Measurements from ENCODE around the gene SLC7A1. TPM values are rescaled to one million over a fixed set of nuclear protein-coding genes. Genes with fewer than 3 reads are reported as not detected.

Gene SLC7A1
- total RNA-seq, 3 donors from 2014 or later (not counting 1 experiment from before 2014, with no cell fraction given) = 8.7 to 12.6 (median 10.2) TPM

DNA sequence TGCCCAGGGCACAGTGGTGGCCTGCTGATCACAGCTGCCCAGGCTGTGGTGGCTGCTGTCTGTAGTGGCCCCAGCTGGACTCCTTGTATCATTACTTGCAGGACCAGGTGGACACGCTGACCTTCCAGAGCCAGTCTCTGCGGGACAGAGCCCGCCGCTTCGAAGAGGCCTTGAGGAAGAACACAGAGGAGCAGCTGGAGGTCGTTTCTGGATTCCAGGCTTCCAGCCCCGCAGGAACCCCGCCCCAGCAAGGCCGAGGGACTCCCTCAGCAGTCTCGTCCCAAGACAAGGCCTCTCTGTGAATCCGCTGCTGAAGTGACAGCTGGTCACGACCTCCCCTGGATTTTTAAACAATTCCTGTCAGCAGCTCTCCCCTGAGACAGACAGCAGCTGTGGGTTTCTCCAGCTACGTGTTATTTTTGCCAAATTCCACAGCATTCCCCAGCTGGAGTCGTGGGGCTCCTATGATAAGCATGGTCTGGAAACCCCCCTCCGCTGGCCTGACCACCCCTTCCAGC, 98.3 kb downstream of the SLC7A1 start:
- intact Hi-C loops (cut with micrococcal nuclease) = no loop called here
- ATAC-seq (no peak), DNase-seq (no peak)
- Histone ChIP-seq H3K4me1 (ENCODE audit: control insufficient read depth, insufficient read depth, low read length) (peaks cover 15% of the 10 kb centered on the region), H3K9me3 (ENCODE audit: control insufficient read depth, insufficient read depth, low read length) (no peaks in the 10 kb centered on the region), H3K27me3 (ENCODE audit: control insufficient read depth, insufficient read depth, low read length) (no peaks in the 10 kb centered on the region), H3K27ac (ENCODE audit: low read length) (no peak overlapping the region), H3K4me3 (ENCODE audit: low read length) (no peak overlapping the region), H3K36me3 (ENCODE audit: control insufficient read depth, insufficient read depth, low read length) (no peaks in the 10 kb centered on the region)
- Mint-ChIP-seq H3K36me3 (no peaks in the 10 kb centered on the region), H3K4me3 (no peak overlapping the region), H3K27me3 (ENCODE audit: low read depth in 2 of 2) (peaks cover 14 to 17% of the 10 kb centered on the region in 2 donors), H3K27ac (no peak overlapping the region), H3K4me1 (peaks cover 0 to 8% of the 10 kb centered on the region in 2 donors), H3K9me3 (no peaks in the 10 kb centered on the region)
- TF ChIP-seq, protein P1, sequence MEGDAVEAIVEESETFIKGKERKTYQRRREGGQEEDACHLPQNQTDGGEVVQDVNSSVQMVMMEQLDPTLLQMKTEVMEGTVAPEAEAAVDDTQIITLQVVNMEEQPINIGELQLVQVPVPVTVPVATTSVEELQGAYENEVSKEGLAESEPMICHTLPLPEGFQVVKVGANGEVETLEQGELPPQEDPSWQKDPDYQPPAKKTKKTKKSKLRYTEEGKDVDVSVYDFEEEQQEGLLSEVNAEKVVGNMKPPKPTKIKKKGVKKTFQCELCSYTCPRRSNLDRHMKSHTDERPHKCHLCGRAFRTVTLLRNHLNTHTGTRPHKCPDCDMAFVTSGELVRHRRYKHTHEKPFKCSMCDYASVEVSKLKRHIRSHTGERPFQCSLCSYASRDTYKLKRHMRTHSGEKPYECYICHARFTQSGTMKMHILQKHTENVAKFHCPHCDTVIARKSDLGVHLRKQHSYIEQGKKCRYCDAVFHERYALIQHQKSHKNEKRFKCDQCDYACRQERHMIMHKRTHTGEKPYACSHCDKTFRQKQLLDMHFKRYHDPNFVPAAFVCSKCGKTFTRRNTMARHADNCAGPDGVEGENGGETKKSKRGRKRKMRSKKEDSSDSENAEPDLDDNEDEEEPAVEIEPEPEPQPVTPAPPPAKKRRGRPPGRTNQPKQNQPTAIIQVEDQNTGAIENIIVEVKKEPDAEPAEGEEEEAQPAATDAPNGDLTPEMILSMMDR (IDR thresholded peaks at IDR 0.05) = no peak
- 90% methylated on average over 15 of the region's 15 CpGs for WGBS (ENCODE audit: insufficient coverage)

DNA sequence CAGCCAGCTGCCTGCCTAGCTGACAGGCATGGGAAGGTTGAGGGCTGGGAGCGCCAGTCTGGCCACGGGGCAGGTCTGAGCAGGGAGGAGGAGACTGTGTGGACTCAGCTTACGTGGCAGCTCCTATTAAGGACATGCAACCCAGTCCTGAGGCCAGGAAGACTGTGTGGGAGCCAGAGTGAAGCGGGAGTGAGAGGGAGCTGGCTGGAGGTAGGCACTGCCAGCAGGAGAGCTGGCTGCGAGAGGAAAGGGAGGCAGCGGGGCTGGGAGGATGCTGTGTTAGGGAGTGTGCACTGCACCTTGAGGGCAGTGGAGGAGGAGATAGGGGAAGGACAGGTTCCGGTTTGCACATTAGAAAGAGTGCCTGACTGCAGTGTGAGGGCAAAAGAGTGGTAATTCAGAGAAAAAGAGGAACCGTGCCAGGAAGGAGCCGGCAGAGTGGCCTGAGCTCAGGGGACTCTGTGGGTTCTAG, 99.2 kb downstream of the SLC7A1 start:
- peaks cover 0 to 8% of the 10 kb centered on the region in 2 donors for H3K4me1 Mint-ChIP-seq
- H3K27me3 Mint-ChIP-seq (ENCODE audit: low read depth in 2 of 2) = peaks cover 10 to 17% of the 10 kb centered on the region in 2 donors
- Histone ChIP-seq H3K4me3 (ENCODE audit: low read length) (no peak overlapping the region), H3K9me3 (ENCODE audit: control insufficient read depth, insufficient read depth, low read length) (no peaks in the 10 kb centered on the region), H3K36me3 (ENCODE audit: control insufficient read depth, insufficient read depth, low read length) (no peaks in the 10 kb centered on the region), H3K4me1 (ENCODE audit: control insufficient read depth, insufficient read depth, low read length) (peaks cover 15% of the 10 kb centered on the region), H3K27ac (ENCODE audit: low read length) (no peak overlapping the region), H3K27me3 (ENCODE audit: control insufficient read depth, insufficient read depth, low read length) (no peaks in the 10 kb centered on the region)
- no peaks in the 10 kb centered on the region for H3K36me3 Mint-ChIP-seq
- TF ChIP-seq, protein P1 (IDR thresholded peaks at IDR 0.05) = no peak
- H3K9me3 Mint-ChIP-seq = no peaks in the 10 kb centered on the region
- H3K27ac Mint-ChIP-seq = no peak overlapping the region
- no peak for DNase-seq
- intact Hi-C loops (cut with micrococcal nuclease) = no loop called here
- H3K4me3 Mint-ChIP-seq = no peak overlapping the region
- 8% methylated on average over 9 of the region's 9 CpGs for WGBS (ENCODE audit: insufficient coverage)
- peak in 2 of 3 donors; percentile 20 to 25 for ATAC-seq

DNA sequence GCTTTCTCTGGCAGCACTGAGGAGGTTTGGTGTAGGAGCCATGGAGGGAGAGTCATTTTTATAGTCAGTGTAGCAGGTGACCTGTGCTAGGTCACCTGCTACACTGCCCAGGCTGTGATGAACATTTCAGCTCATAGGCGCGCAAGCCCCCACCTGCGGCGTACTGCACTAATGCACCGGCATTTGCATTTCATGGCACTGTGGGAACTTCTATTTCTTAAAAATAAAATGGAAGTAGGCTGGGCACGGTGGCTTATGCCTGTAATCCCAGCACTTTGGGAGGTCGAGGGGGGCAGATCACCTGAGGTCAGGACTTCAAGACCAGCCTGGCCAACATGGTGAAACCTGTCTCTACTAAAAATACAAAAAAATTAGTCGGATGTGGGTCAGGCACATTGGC, 101.0 kb downstream of the SLC7A1 start:
- Histone ChIP-seq H3K27me3 (ENCODE audit: control insufficient read depth, insufficient read depth, low read length) (no peaks in the 10 kb centered on the region), H3K27ac (ENCODE audit: low read length) (no peak overlapping the region), H3K4me3 (ENCODE audit: low read length) (no peak overlapping the region), H3K4me1 (ENCODE audit: control insufficient read depth, insufficient read depth, low read length) (peaks cover 15% of the 10 kb centered on the region), H3K9me3 (ENCODE audit: control insufficient read depth, insufficient read depth, low read length) (no peaks in the 10 kb centered on the region), H3K36me3 (ENCODE audit: control insufficient read depth, insufficient read depth, low read length) (no peaks in the 10 kb centered on the region)
- ATAC-seq (no peak), DNase-seq (no peak)
- H3K27me3 Mint-ChIP-seq (ENCODE audit: low read depth in 2 of 2) = peaks cover 10 to 13% of the 10 kb centered on the region in 2 donors
- intact Hi-C loops (cut with micrococcal nuclease) = no loop called here
- TF ChIP-seq, protein P1 (IDR thresholded peaks at IDR 0.05) = no peak
- H3K36me3 Mint-ChIP-seq = no peaks in the 10 kb centered on the region
- no peak overlapping the region for H3K4me3 Mint-ChIP-seq
- H3K27ac Mint-ChIP-seq = no peak overlapping the region
- no peaks in the 10 kb centered on the region for H3K9me3 Mint-ChIP-seq
- H3K4me1 Mint-ChIP-seq = peaks cover 0 to 8% of the 10 kb centered on the region in 2 donors
- WGBS (ENCODE audit: insufficient coverage) = 81% methylated on average over 8 of the region's 8 CpGs

DNA sequence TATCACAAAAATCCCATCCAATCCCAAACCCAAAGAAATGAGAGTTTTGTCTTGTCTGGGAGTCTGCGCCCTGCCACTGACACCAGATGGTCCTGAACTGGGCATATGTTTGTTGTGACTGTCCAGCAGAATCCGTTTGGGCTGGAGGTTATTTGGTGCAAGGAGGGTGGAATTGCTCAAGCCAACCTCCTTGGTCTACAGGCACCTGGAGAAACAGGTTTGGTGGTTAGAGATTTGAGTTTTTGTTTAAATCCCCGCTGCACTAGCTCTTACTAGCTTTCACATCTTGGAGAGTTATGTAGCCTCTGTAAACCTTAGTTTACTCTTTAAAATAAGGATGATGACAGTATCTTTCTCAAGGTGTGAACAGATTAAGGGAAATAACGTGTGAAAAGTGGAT, 101.7 kb downstream of the SLC7A1 start:
- Histone ChIP-seq H3K9me3 (ENCODE audit: control insufficient read depth, insufficient read depth, low read length) (no peaks in the 10 kb centered on the region), H3K27ac (ENCODE audit: low read length) (no peak overlapping the region), H3K27me3 (ENCODE audit: control insufficient read depth, insufficient read depth, low read length) (no peaks in the 10 kb centered on the region), H3K4me1 (ENCODE audit: control insufficient read depth, insufficient read depth, low read length) (peaks cover 15% of the 10 kb centered on the region), H3K4me3 (ENCODE audit: low read length) (no peak overlapping the region), H3K36me3 (ENCODE audit: control insufficient read depth, insufficient read depth, low read length) (no peaks in the 10 kb centered on the region)
- no peaks in the 10 kb centered on the region for H3K9me3 Mint-ChIP-seq
- intact Hi-C loops (cut with micrococcal nuclease) = no loop called here
- H3K27ac Mint-ChIP-seq = no peak overlapping the region
- no peak overlapping the region for H3K4me3 Mint-ChIP-seq
- H3K27me3 Mint-ChIP-seq (ENCODE audit: low read depth in 2 of 2) = peaks cover 10 to 13% of the 10 kb centered on the region in 2 donors
- H3K4me1 Mint-ChIP-seq = peaks cover 0 to 8% of the 10 kb centered on the region in 2 donors
- H3K36me3 Mint-ChIP-seq = no peaks in the 10 kb centered on the region
- TF ChIP-seq, protein P1 (IDR thresholded peaks at IDR 0.05) = no peak
- DNase-seq = no peak
- 86% methylated on average over 4 of the region's 4 CpGs for WGBS (ENCODE audit: insufficient coverage)
- no peak for ATAC-seq
